Mesothelial cell of epicardium (in vitro differentiated cells): ENCODE data around the gene HARBI1. TPM values are rescaled to one million over a fixed set of nuclear protein-coding genes. Genes with fewer than 3 reads are reported as not detected.
A peak's percentile ranks its signal among the peaks of the same experiment; 100 is the strongest.

Experiments used
- DNase-seq, 2 experiments: peaks; one replicate each; pipeline ENCODE4 v3.0.0; 2021; ENCODE audit warnings: low spot score in 2 of 2; ENCODE audit not compliant: unreplicated experiment in 2 of 2
- H3K27ac Mint-ChIP-seq: 2 replicates; pipeline ENCODE4 v1.8.0; 2021; ENCODE audit warnings: mixed read lengths
- H3K27me3 Mint-ChIP-seq: 2 replicates; pipeline ENCODE4 v1.8.0; 2021; ENCODE audit warnings: low read depth, mixed read lengths
- H3K36me3 Mint-ChIP-seq: 2 replicates; pipeline ENCODE4 v1.8.0; 2021; ENCODE audit warnings: mixed read lengths
- H3K4me1 Mint-ChIP-seq: 2 replicates; pipeline ENCODE4 v1.8.0; 2021; ENCODE audit warnings: mixed read lengths
- H3K4me3 Mint-ChIP-seq: 2 replicates; pipeline ENCODE4 v1.8.0; 2021; ENCODE audit warnings: mild to moderate bottlenecking, moderate library complexity, mixed read lengths
- H3K9me3 Mint-ChIP-seq: 2 replicates; pipeline ENCODE4 v1.8.0; 2021; ENCODE audit warnings: mixed read lengths
- CTCF ChIP-seq: fragments of 200-600 bp; sonication (generic); IDR thresholded peaks from one replicate; pipeline ENCODE4 v1.5.0; 2021; ENCODE audit warnings: antibody characterized with exemption; ENCODE audit not compliant: unreplicated experiment
- total RNA-seq: library from RNA; stranded (reverse); gene quantifications from 3 replicates; pipeline ENCODE4 v1.2.1, GENCODE V29; 2021

HARBI1 gene
- total RNA-seq, 1 donor from 2014 or later = 6.3 TPM

DNA sequence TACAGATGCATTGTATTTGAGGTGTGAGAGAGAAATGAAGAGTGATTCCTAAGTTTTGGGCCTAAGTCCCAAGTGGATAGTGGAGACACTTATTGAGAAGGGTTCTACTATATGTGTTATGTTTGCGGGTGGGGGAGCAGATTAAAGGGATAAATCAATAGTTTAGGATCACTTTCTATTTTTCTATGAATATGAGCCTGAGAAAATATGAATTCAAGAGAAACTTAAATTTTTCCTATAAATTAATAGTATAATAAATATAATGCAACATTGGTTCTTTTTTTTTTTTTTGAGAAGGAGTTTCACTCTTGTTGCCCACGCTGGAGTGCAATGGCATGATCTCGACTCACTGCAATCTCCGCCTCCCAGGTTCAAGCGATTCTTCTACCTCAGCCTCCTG, 54.5 kb downstream of the HARBI1 start:
- H3K27ac Mint-ChIP-seq = no peak overlapping the region
- H3K36me3 Mint-ChIP-seq = no peaks in the 10 kb centered on the region
- no peak for DNase-seq
- TF ChIP-seq CTCF = no peak
- no peak overlapping the region for H3K4me3 Mint-ChIP-seq
- peaks cover 13% of the 10 kb centered on the region for H3K4me1 Mint-ChIP-seq
- H3K9me3 Mint-ChIP-seq = no peaks in the 10 kb centered on the region
- H3K27me3 Mint-ChIP-seq = no peaks in the 10 kb centered on the region

- no peaks in the 10 kb centered on the region for H3K27me3 Mint-ChIP-seq
- H3K27ac Mint-ChIP-seq = peak overlapping the region; percentile 77
- H3K4me1 Mint-ChIP-seq = peaks cover 17% of the 10 kb centered on the region
- DNase-seq = no peak
- no peak overlapping the region for H3K4me3 Mint-ChIP-seq
- H3K36me3 Mint-ChIP-seq = no peaks in the 10 kb centered on the region
- no peak for TF ChIP-seq CTCF
- no peaks in the 10 kb centered on the region for H3K9me3 Mint-ChIP-seq
Measured at GRCh38 chr11:46560300-46560991, 56.6 kb downstream of the HARBI1 start.

DNA sequence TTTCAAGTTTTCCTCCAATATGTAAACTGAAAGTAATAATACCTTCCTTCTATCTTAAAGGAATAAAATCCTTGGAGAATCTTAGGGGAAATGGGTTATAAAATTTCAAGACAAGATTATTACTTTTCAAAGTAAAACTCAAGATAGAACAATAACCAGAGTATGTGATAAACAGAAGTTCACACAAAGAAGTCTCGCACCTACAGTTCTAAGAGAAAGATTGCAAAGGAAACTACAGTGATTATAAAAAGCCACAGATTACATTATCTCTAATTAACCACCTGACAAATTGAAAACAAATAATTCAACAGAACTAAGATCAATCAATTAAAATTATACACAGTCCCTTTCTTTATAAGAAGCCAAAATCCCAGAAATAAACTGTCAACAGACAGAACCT, 57.2 kb downstream of the HARBI1 start:
- no peak for TF ChIP-seq CTCF
- peaks cover 23% of the 10 kb centered on the region for H3K4me1 Mint-ChIP-seq
- DNase-seq = no peak
- no peaks in the 10 kb centered on the region for H3K36me3 Mint-ChIP-seq
- H3K9me3 Mint-ChIP-seq = no peaks in the 10 kb centered on the region
- no peak overlapping the region for H3K27ac Mint-ChIP-seq
- no peaks in the 10 kb centered on the region for H3K27me3 Mint-ChIP-seq
- H3K4me3 Mint-ChIP-seq = no peak overlapping the region

DNA sequence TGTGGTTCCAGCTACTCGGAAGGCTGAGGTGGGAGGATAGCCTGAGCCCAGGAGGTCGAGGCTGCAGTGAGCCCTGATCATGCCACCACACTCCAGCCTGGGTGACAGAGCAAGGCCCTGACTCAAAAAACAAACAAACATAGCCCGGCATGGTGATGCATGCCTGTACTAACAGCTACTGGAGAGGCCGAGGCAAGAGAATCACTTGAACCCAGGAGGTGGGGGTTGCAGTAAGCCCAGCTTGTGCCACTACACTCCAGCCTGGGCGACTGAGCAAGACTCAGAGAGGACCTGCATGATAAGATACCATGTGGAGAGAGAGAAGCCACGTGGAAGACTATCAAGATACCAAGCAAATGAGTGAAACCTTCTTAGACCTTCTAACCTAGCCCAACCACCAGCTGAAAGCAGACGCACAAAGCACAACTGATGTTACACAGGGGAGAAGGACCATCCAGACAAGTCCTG, 59.3 kb downstream of the HARBI1 start:
- no peak for TF ChIP-seq CTCF
- no peak for DNase-seq
- Mint-ChIP-seq H3K36me3 (no peaks in the 10 kb centered on the region), H3K27me3 (no peaks in the 10 kb centered on the region), H3K27ac (no peak overlapping the region), H3K9me3 (no peaks in the 10 kb centered on the region), H3K4me1 (peaks cover 36% of the 10 kb centered on the region), H3K4me3 (no peak overlapping the region)

GRCh38 chr11:46555267-46556054, 61.6 kb downstream of the HARBI1 start:
- no peak for TF ChIP-seq CTCF
- Mint-ChIP-seq H3K9me3 (no peaks in the 10 kb centered on the region), H3K27ac (peak overlapping the region; percentile 83), H3K4me1 (peaks cover 31% of the 10 kb centered on the region), H3K36me3 (no peaks in the 10 kb centered on the region), H3K27me3 (no peaks in the 10 kb centered on the region), H3K4me3 (no peak overlapping the region)
- no peak for DNase-seq
